Effector CD4-positive, alpha-beta T cell (primary cell): ENCODE results near the gene APLP2.
"Not testable (repeated sequence)": the region's sequence is repeated elsewhere in the genome, so short reads cannot be mapped to it uniquely, and the experiment has no call there.

Source experiments
- DNase-seq: peaks from one replicate; pipeline ENCODE4 v3.0.0-alpha.2; 2020

Gene APLP2

DNA sequence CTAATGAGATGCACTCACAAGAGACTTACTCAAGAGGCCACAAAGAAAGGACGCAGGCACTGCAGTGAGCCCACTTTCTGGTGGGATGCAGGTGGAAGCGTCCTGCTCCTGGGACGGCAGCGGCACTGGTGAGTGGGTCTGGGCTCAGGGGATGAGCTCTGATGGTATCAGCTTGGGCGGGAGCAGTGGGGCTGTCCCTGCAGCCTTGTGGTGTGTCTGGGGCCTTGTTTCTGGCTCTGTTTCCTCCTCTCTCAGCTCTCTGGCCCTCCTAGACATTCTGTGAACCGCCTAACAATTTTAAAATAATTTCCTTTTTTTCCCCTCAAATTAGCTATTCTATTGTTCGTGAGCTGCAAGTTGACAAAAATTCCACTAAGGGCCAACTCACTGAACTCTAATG, 81.1 kb downstream of the APLP2 start:
- DNase-seq: no peak

DNA sequence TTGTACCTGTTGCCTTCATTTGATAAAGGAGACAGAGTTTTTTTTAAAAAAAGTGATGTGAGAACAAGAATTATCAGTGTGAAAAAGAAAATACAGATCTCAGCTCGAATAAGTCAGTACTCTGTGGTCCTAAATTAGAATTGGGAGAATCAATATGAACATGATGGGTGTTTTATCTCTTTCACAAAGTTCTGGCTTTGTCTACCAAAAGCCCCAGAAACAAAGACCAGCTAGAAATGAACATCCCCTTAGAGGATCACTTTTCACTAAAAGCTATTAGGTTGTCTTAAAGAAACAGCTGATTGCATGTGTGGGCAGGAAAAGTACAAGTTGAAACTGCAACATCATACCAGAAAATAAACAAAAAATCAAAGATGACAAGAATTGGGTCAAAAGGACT, 81.5 kb downstream of the APLP2 start:
- no peak for DNase-seq

DNA sequence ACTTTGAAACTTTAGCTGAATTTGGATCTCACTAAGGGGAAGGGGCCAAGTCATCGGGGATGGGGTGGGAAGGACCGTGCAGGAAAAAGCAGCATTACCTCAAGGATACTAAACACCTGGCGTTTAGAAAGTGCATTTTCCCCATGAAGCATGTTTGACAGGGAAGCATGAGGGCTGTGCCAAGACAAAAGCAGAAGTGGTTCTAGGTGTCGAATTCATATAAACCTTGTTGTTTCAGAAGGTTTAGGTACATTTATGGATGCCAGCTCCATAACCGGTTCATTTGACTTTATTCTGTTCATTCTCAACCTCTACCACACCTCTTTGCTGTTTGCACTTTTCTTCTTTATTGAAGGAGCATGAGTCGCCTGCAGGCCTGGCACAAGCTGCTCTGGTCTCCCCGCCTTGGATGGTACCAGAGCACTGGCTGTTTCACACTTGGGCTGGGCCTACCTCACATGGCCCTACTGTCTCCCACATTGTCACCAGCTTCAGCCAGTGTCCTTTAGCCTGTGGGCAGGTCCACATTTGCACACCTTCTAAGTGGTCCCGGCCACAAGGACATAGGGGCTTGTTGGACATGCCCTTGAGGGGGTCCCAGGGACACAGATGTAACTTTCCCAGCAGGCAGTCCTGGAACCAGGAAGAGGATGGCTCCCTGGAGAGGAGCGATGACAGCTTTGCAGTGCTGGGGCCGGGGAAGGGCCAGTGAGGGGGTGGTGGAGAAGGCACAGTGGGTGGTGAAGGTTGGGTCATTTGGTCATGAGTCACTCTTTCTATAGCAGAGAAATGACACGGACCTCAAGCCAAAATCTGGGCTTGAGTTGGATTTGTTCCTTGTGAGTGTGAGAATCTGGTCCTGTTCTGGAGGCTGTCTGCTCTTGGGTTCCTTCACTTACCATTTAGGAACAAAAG, 86.7 kb downstream of the APLP2 start:
- DNase-seq: no peak

DNA sequence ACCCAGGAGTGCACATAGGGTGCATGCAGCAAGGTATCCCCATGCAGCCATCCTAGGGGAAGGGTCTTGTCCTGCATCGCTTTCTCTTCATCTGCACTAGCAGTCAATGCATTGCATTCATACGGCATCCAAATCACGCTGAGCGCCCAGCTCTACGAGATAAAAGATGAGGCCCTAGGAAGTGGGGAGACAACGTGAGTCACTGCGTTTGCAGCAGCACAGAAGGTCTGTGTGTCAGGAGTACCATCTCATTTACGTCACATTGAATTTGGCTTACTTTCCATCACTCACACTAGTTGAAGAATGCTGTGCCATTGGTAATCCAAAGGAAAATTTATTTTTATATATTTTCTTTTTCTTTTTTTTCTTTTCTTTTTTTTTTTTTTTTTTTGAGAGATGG, 87.4 kb downstream of the APLP2 start:
- DNase-seq: no peak

DNA sequence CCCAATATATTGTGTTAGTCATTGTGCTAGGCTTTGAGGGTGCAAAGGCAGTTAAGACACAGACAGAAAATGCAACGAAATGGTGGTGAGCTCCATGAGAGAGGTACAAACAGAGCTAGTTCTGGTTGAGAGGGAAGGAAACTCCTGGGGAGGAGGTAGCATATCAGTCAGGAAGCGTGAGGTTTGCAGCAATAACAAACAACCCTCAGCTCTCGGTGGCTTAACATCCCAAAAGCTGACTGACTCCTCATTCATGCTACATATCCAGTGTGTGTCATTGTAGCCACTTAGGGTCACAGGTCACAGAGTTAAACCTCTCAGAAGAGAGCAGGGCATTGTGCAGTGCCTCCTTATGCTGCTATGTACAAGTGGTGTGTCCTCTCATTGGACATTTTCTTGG, 88.1 kb downstream of the APLP2 start:
- DNase-seq: no peak

DNA sequence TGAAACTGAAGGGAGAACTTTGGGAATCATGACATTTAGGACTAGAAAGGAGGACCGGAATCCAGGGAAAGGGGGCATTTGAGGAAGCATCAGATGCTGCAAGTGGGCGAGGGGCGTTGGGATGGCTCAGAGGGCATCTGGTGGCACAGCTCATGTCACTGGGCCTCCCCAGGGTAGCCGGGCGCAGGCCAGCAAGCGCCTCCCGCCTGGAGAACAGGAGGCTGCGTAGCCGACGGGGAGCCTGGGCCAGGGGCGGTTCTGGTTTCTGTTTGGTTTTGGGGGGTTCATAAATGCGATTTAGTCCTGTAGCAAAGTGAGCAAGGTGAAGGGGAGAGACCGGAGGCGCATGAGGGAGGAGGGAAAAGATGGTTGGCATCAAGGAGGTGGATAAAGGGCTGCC, 89.4 kb downstream of the APLP2 start:
- no peak for DNase-seq

DNA sequence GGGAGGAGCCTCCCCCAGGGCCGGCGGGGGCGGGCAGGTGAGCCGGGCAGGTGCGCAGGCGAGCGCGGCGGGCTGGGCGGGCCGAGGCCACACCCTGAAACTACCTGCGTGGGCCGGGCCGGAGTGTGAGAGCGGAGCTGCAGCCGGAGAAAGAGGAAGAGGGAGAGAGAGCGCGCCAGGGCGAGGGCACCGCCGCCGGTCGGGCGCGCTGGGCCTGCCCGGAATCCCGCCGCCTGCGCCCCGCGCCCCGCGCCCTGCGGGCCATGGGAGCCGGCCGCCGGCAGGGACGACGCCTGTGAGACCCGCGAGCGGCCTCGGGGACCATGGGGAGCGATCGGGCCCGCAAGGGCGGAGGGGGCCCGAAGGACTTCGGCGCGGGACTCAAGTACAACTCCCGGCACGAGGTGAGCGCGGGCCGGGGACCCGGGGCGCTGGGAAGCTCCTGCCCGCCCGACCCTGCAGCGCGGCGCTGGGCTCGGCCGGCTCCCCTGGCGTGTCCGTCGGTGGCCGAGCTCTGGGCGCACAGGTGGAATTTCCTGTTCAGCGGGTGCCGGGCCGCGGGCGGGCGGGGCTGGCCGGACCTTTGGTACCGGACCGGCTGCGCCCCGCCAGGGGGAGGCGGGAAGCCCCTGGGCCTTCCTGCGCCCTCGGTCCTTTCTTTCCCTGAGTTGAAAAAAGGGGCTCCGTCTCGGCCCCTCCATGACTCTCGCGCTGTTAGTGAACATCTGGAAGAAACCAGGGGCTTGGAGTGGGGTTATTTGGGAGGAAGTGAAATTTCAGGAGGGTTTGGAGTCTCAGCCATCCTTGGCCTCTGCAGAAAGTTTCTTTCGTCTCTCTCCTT, 90.2 kb downstream of the APLP2 start, which contains the start of gene ST14:
Gene ST14 (plus strand): TSS at position 126 of the 841 bp plus-strand sequence. CDS start 198 bp downstream, at position 324.
- no peak for DNase-seq

DNA sequence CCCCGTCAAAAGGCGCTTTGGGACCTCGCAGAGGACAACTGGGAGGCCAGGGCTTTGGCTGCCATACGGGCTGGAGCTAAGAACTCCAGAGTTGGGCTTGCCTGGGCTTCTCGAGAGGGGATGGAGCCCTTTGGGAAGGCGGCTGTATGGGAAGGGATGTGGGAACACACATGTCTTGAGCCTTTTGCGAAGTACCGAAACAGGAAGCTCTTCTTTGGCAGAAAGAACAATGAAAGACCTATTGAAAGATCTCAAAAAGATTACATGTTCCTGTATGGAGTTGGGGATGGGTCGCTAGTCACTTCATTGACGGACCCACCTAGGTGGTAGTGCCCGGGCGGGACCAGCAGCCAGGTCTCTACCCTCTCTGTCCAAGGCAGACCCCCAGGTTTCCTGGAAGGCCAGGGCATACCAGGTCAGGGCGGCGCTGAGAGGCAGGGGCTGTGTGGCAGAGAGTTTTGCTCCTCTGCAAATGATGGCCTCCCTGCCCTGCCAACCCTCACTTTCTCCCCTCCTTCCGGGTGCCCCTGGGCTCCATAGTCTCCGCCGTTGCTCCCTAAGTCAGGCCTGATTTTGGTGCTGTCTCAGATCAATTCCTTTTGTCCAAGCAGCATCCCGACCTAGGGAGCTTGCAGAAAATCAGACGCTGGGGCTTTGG, 90.9 kb downstream of the APLP2 start:
- DNase-seq: no peak

DNA sequence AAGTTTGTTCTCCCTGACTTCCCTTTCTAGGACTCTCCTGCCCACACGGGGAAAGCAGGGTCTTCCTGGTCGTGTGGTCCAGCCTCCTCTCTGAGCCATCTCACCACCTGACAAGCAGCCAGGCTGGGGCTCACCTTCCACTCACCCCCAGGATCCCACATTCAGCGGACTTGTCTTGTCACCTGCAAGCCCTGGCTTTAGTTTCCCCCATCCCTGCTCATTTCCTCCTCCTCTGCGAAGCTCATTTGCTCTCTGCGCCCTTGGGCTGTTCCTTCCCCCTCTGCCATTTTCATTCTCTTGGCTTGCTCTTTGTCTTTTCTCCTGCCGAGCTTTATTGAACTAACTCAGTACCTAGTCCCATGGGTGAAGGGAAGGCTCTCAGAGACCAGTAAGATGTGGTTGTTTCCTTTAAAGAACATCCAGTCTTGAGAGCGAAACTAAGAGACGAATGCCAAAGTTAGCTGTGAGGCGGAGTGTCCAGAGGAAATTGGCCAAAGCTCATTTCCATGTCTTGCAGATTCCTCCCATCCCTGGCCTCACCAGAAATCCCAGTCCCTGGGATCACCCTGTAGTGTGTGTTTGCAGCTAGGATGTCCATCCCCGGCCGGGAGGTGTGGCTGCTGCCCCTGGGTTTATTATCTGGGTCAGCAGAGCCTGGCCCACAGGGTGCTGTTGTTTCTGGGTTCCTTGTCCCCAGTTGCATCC, 91.9 kb downstream of the APLP2 start:
- no peak for DNase-seq

DNA sequence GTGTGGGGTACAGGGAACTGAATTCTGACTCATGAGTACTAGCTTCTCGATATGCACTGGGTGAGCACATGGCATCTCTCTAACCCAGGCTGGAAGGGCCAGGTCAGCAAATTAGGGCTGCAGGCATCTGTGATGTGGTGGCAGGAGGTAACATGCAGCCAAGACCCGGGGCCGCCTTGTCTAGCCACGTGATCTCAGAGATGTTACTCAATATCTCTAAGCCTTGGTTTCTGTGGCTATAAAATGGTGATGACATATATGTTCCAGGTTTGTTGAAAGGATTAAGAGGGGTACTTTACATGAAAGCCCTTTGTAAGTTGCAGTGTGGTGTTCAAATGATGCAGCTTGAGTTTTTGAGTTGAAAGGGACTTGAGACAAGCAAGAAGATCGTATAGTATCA, 93.0 kb downstream of the APLP2 start:
- no peak for DNase-seq

DNA sequence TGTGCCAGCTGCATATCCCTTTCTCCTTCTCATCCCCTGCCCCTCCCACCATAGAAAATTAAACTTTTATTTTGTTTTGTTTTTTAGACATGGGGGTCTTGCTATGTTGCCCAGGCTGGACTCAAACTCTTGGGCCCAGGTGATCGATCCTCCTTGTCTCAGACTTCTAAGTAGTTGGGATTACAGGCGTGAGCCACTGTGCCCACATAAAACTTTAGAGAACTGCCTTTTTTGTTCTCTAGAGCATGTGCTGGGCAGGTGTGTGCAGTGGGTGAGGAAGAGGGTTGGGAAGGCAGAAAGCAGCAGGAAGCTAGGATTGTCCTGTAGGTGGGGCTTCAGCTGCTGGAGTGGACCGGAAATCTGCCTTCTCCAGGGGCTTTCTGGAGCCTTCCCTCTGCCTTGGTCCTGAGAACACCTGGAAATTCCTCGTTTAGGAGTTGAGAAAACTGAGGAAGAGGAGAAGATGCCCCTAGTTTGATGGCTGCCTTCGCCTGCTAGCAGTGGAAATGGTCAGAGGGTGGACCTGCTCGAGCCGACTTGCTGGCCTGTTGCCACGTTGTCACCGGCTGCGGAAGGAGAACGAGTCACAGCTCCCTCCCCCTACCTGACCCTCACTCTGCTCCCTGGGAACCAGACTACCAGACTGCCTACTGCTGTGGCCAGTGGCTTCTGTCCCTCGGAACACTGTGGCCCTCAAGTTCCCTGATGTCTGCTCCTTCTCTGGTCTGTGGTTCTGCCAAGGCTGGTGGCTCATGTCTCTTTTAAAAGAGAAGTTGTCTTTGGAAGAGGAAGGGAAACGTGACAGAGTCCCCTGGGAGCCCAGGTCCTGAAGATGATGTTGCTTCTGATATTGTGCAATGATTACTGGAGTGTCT, 93.9 kb downstream of the APLP2 start:
- no peak for DNase-seq

DNA sequence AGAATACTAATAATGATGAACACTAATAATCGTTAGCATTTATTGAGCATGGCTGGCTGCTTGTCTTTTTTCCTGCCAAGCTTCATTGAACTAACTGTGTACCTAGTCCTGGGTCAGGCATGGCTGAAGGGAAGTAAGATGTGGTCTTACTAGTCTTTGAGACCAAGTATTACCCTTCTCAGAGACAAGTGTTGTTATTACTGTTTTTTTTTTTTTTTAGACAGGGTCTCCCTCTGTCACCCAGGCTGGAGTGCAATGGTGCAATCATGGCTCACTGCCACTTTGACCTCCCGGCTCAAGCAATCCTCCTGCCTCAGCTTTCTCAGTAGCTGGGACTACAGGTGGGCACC, 94.5 kb downstream of the APLP2 start:
- no peak for DNase-seq

DNA sequence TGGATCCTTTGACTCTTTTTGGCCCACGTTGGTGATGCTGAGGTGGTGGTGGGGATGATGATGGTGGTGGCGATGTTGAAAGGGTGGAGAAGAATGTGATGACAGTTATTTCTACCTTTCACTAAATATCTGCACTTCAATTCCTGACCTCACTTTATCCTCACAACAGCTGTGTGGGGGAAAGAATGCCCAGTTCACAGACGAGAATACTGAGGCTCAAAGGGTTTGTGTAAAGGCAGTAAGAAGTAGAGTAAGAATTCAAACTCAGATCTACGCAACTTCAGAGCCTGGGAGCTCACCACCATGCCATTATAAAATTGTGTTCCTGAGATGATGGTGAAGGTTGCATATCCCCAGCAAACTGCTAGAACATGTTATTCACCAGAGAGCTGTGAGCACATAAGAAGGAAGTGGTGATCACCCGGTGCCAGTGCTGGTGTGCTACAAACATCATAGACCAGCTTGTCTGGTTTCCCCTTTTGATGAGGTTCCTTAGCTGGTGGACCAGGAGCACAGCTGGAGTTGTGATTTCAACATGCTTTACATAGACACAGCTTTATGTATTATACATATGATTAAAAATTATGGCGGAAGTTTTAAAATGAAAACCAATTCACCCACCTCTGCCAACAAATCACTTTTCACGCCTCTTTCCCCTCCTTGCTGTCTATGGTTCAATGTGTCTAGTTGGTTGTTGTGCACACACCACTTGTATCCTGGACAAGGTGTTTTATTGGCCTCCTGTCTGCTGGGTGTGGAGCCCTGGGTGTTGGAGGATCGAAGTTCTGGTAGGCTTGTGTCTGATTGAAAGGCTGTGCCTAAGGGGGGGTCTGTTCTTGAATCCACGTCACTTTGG, 96.1 kb downstream of the APLP2 start:
- DNase-seq: no peak

DNA sequence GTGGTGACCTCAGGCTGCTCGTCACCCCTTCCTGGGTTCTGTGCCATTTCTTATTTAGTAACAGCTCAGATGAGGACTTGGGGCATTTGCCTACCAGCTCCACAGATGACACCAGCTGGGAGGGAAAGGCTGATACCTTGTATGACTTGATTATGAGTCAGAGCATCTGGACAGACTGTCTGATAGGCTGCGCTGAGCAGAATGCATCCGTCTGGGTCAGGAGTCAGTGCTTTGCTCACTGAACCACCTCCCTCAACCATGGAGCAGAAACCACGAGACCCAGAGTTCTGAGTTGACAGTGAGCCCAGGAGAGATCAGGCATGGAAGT, 96.7 kb downstream of the APLP2 start:
- DNase-seq: no peak

DNA sequence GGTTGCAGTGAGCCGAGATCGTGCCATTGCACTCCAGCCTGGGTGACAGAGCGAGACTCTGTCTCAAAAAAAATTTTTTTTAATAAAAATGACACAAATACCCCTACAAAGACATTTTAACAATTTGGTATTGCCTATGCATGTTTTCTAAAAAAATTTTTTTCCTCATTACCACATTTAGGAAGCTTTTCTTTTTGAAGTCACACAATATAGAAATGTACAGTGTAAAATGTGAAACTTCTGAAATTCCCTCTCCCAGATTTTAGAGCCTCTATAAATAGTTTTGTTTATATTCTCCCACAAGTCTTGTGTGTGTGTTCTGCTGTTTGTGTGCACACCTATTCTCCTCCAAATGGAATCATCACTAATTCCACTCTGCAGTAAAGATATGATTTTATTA, 97.5 kb downstream of the APLP2 start:
- DNase-seq: no peak

DNA sequence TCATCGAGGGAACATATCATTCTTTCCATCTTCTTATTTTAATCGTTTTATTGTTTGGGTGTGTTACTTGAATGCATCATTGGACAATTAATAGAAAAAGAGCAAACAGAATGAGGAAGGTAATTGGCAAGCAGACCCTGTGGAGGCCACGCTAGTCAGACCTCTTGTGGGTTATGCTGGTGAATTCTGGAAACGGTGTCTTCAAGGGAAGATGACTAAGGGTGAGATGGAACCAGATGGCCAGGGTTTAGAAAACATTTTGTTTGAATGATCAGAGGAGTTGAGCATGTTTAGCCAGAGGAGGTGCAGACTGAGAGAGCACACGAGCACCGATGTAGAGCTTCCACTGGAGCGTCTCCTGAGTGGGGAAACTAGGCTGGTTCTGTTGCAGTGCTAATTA, 98.4 kb downstream of the APLP2 start:
- no peak for DNase-seq

DNA sequence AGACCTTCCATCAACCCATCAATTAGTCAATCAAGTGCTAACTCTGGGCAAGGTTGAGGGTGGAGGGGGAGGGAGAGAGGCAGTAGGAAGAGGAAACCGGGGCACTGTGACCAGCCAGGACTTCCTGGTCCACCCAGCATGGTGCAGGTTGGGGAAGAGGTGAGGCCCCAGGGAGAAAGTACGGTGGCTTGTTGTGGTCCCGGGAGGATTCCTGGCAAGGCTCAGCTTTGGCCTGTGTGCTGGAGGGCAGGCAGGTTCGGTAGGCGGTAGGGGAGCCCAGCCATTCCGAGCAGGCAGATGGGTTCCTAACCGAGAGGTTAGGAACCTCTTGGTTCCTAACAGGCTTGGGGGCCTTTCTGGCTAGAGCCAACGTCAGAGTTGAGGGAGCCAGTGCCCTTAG, 100.7 kb downstream of the APLP2 start:
- DNase-seq: no peak

DNA sequence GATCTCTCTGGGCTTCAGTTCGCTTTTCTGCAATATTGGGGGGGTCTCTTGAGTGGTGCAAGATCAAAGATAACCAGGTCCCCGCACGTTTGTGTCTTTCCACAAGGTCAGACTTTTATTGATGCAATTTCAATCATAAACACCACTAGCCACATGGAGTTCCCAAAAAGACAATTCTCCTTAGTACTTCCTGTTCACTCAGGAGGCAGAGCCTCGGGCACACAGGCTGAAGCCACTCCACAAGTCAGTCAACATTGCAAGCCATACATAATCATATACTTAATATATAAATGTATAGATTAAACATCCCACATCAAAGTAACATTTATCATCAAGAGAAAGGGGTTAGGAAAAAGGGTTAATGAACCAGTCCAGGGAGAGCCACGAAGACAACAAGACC, 101.8 kb downstream of the APLP2 start:
- DNase-seq: no peak

DNA sequence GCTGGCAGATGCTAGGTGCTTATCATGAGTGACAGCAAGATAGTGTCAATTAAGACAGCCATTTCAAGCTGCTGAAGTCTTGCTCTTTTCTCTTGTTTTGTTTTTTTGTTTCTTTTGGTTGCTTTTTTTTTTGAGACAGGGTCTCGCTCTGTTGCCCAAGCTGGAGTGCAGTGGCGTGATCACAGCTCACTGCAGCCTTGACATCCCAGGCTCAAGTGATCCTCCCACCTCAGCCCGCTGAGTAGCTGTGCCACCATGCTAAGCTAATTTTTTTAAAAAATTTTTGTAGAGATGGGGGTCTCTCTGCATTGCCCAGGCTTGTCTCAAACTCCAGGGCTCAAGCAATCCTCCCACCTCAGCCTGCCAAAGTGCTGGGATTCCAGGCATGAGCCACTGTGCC, 102.3 kb downstream of the APLP2 start:
- not testable (repeated sequence) for DNase-seq

DNA sequence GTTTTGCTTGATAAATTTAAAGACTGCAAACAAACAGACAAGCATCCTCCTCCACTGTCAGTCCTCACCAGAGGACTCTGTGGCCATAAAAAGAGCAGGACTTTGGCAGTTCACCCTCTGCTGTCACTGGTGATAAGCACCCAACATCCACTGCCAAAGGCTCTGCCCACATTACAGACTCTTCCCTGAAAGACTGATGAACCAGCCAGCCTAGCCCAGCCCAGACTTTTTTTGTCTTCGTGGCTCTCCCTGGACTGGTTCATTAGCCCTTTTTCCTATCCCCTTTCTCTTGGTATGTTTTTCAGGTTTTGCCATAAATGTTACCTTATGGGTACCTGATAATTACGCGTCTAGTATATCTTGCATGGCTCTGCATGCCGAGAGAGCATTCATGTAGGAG, 104.9 kb downstream of the APLP2 start:
- no peak for DNase-seq

DNA sequence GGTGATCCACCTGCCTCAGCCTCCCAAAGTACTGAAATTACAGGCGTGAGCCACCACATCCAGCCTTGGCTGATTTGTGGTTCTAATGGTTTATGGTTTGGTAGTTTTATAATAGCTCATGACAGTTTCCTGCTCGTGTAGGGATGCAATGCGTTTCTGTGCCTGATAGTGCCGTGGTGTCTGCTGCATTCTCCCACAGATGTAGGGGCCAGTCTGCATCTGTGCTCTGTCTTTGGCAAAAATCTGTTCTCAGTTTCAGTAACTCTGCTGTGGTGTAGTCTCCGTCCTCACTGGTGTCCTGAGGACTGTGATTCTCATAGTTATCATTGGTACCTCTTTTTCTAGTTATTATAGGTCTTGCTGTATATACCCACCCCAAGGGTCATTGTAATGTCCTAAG, 106.2 kb downstream of the APLP2 start:
- no peak for DNase-seq
